ENCODE data around the gene PTBP2.
"Not testable (repeated sequence)": the region's sequence is repeated elsewhere in the genome, so short reads cannot be mapped to it uniquely, and the experiment has no call there.

The PTBP2 gene

GRCh38 chr1:96749618-96750017 lies 28.0 kb downstream of the PTBP2 start:
- no peak overlapping the region for H2AFZ ChIP-seq (ENCODE audit: low read depth, low read length)
- no peak for TF ChIP-seq CTCF (IDR thresholded peaks at IDR 0.05; ENCODE audit: borderline replicate concordance, extremely low read depth, low read length, poor library complexity, severe bottlenecking)
- TF ChIP-seq EZH2 (IDR thresholded peaks at IDR 0.05; ENCODE audit: borderline replicate concordance, low read depth, low read length, severe bottlenecking) = no peak
- peaks cover 57% of the 10 kb centered on the region for H4K20me1 ChIP-seq (ENCODE audit: insufficient read depth, low read length)
- H3K9ac ChIP-seq (ENCODE audit: low read depth, low read length) = no peak overlapping the region
- H3K36me3 ChIP-seq (ENCODE audit: insufficient read depth, low read length) = peaks cover 80% of the 10 kb centered on the region
- peaks cover 99% of the 10 kb centered on the region for H3K79me2 ChIP-seq (ENCODE audit: insufficient read depth, low read length)
- ATAC-seq (ENCODE audit: insufficient read depth, low read depth) = no peak
- no peak overlapping the region for H3K4me3 ChIP-seq (ENCODE audit: low read depth in 1 of 2, low read length in 2 of 2)
- no peak overlapping the region for H3K4me2 ChIP-seq (ENCODE audit: insufficient read depth, low read length)
- H3K4me1 ChIP-seq (ENCODE audit: insufficient read depth, low read length) = no peaks in the 10 kb centered on the region
- DNase-seq = no peak
- H3K27ac ChIP-seq (ENCODE audit: low read length) = no peak overlapping the region
- H3K27me3 ChIP-seq (ENCODE audit: insufficient read depth, low read length, poor library complexity) = no peaks in the 10 kb centered on the region
- H3K9me3 ChIP-seq (ENCODE audit: insufficient read depth, low read length, severe bottlenecking) = peaks cover 3% of the 10 kb centered on the region

GRCh38 chr1:96752394-96752793 lies 30.8 kb downstream of the PTBP2 start:
- no peaks in the 10 kb centered on the region for H3K27me3 ChIP-seq (ENCODE audit: insufficient read depth, low read length, poor library complexity)
- H3K4me2 ChIP-seq (ENCODE audit: insufficient read depth, low read length) = no peak overlapping the region
- H3K9me3 ChIP-seq (ENCODE audit: insufficient read depth, low read length, severe bottlenecking) = peaks cover 3% of the 10 kb centered on the region
- H3K4me1 ChIP-seq (ENCODE audit: insufficient read depth, low read length) = no peaks in the 10 kb centered on the region
- ATAC-seq (ENCODE audit: insufficient read depth, low read depth) (no peak), DNase-seq (no peak)
- peaks cover 36% of the 10 kb centered on the region for H4K20me1 ChIP-seq (ENCODE audit: insufficient read depth, low read length)
- TF ChIP-seq EZH2 (IDR thresholded peaks at IDR 0.05; ENCODE audit: borderline replicate concordance, low read depth, low read length, severe bottlenecking) = no peak
- TF ChIP-seq CTCF (IDR thresholded peaks at IDR 0.05; ENCODE audit: borderline replicate concordance, extremely low read depth, low read length, poor library complexity, severe bottlenecking) = no peak
- H2AFZ ChIP-seq (ENCODE audit: low read depth, low read length) = no peak overlapping the region
- no peak overlapping the region for H3K9ac ChIP-seq (ENCODE audit: low read depth, low read length)
- peaks cover 94% of the 10 kb centered on the region for H3K36me3 ChIP-seq (ENCODE audit: insufficient read depth, low read length)
- peaks cover 98% of the 10 kb centered on the region for H3K79me2 ChIP-seq (ENCODE audit: insufficient read depth, low read length)
- no peak overlapping the region for H3K4me3 ChIP-seq (ENCODE audit: low read depth in 1 of 2, low read length in 2 of 2)
- H3K27ac ChIP-seq (ENCODE audit: low read length) = no peak overlapping the region

- Histone ChIP-seq H3K4me1 (ENCODE audit: insufficient read depth, low read length) (no peaks in the 10 kb centered on the region), H3K9ac (ENCODE audit: low read depth, low read length) (no peak overlapping the region), H2AFZ (ENCODE audit: low read depth, low read length) (no peak overlapping the region), H3K27me3 (ENCODE audit: insufficient read depth, low read length, poor library complexity) (no peaks in the 10 kb centered on the region), H3K27ac (ENCODE audit: low read length) (no peak overlapping the region), H3K36me3 (ENCODE audit: insufficient read depth, low read length) (peaks cover 92% of the 10 kb centered on the region), H3K4me2 (ENCODE audit: insufficient read depth, low read length) (no peak overlapping the region), H4K20me1 (ENCODE audit: insufficient read depth, low read length) (peaks cover 7% of the 10 kb centered on the region), H3K9me3 (ENCODE audit: insufficient read depth, low read length, severe bottlenecking) (peaks cover 20% of the 10 kb centered on the region), H3K79me2 (ENCODE audit: insufficient read depth, low read length) (peaks cover 94% of the 10 kb centered on the region), H3K4me3 (ENCODE audit: low read depth in 1 of 2, low read length in 2 of 2) (no peak overlapping the region)
- no peak for DNase-seq
- TF ChIP-seq CTCF (IDR thresholded peaks at IDR 0.05; ENCODE audit: borderline replicate concordance, extremely low read depth, low read length, poor library complexity, severe bottlenecking) = peak; percentile 5
- no peak for TF ChIP-seq EZH2 (IDR thresholded peaks at IDR 0.05; ENCODE audit: borderline replicate concordance, low read depth, low read length, severe bottlenecking)
- 0 out of 3 replicates have a peak, but pooled peaks have one; percentile 12 for ATAC-seq (ENCODE audit: insufficient read depth, low read depth)
These were observed 35.2 kb downstream of the PTBP2 start for GRCh38 chr1:96756789-96757188.

DNA sequence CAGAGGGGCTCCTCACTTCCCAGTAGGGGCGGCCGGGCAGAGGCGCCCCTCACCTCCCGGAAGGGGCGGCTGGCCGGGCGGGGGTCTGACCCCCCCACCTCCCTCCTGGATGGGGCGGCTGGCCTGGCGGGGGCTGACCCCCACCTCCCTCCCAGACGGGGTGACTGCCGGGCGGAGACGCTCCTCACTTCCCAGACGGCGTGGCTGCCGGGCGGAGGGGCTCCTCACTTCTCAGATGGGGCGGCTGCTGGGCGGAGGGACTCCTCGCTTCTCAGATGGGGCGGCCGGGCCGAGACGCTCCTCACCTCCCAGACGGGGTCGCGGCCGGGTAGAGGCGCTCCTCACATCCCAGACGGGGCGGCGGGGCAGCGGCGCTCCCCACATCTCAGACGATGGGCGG lies 41.0 kb downstream of the PTBP2 start:
- Histone ChIP-seq H4K20me1 (ENCODE audit: insufficient read depth, low read length) (peaks cover 27% of the 10 kb centered on the region), H3K9me3 (ENCODE audit: insufficient read depth, low read length, severe bottlenecking) (peaks cover 17% of the 10 kb centered on the region), H3K36me3 (ENCODE audit: insufficient read depth, low read length) (peaks cover 60% of the 10 kb centered on the region), H3K79me2 (ENCODE audit: insufficient read depth, low read length) (peaks cover 82% of the 10 kb centered on the region)
- not testable (repeated sequence) for H3K27me3 ChIP-seq (ENCODE audit: insufficient read depth, low read length, poor library complexity); H2AFZ ChIP-seq (ENCODE audit: low read depth, low read length); H3K4me3 ChIP-seq (ENCODE audit: low read depth in 1 of 2, low read length in 2 of 2); H3K4me2 ChIP-seq (ENCODE audit: insufficient read depth, low read length); ATAC-seq (ENCODE audit: insufficient read depth, low read depth); H3K4me1 ChIP-seq (ENCODE audit: insufficient read depth, low read length); H3K9ac ChIP-seq (ENCODE audit: low read depth, low read length); DNase-seq; H3K27ac ChIP-seq (ENCODE audit: low read length)
